HFF-Myc (cell line): Measurements from ENCODE around the gene MRPS25.

ENCODE experiments used
- DNase-seq: peaks from one replicate; pipeline ENCODE4 v3.0.0-alpha.2; 2011; ENCODE audit warnings: low read depth; ENCODE audit errors: extremely low read depth
- H3K4me3 ChIP-seq: replicated peaks from 2 replicates; pipeline ENCODE4 v1.5.1; 2011; ENCODE audit warnings: low read depth, mild to moderate bottlenecking, control low read depth, low read length
- CTCF ChIP-seq: IDR thresholded peaks from 2 replicates; pipeline ENCODE4 v1.5.1; 2012; ENCODE audit warnings: mild to moderate bottlenecking, low read depth, low read length, control low read depth; ENCODE audit errors: missing control alignments

MRPS25 gene

DNA sequence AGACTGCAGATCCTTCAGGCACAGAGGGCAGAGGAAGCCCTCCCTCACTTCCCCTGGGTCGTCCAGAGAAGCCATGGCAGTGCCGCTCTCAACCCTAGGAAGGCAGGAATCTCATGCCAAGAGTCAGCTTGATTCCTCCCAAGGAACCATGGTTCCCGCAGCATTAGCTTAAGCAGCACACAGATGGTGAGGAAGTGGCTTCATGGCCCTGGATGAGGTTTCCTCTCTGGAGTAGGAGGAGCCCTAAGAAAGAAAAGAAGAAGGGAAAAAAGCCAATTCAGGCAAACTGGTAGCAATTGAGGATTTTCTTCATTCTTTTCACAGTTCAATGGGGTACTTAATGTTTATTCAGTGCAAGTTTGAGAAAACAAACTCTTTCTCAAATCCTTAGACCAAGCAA is 30.9 kb upstream of the MRPS25 start:
- no peak overlapping the region for H3K4me3 ChIP-seq
- DNase-seq, result no peak
- no peak for TF ChIP-seq CTCF

DNA sequence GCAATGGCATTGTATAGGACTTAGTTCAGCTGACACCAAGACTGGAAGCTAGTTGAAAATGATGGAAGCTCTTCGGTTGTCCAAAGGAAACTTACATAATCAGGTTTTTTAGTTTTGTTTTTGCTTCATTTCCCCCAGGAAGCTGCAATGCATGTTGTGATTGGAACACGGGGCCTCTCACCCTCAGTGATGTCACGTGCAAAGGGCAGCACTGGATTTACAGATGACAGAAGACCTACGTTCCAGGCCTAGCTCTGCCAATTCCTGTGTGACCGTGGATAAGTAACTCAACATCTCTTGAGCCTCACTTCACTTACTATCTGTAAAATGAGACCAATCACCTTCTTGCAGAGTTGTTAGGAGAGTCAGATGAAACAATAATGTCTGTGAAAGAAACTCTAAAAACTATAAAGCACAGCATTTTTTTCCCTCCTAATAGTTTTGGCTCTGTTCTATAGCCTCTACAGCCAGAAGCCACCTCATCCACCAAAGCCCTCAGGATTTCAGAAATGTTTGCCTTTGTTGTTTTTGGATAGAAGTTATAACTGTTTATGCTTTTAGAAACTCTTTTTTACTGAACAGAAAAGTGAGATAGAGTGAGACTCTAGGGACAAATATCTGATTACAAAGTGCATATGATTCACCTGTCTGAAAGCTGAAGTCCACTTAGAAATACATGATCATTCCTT is 29.2 kb upstream of the MRPS25 start:
- DNase-seq, result no peak
- TF ChIP-seq CTCF, result no peak
- H3K4me3 ChIP-seq, result no peak overlapping the region

DNA sequence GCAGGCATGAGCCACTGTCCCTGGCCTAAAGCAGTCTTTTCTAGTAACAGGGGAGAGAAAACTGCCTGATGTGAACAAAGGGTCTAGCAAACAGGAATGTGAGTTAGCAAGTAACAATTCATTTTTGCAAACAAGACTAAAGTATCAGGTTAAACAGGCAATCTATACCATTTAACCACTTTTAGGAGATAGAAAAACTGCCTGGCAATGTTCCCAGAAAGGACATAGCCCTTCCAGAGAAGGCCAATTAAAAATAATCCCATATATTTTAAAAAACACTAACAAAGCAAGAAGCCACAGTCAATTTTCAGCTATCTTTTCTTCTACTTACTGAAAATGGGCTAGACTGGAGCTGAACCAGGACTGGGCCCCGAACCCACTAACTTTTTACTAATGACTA is 27.6 kb upstream of the MRPS25 start:
- no peak overlapping the region for H3K4me3 ChIP-seq
- no peak for TF ChIP-seq CTCF
- no peak for DNase-seq

DNA sequence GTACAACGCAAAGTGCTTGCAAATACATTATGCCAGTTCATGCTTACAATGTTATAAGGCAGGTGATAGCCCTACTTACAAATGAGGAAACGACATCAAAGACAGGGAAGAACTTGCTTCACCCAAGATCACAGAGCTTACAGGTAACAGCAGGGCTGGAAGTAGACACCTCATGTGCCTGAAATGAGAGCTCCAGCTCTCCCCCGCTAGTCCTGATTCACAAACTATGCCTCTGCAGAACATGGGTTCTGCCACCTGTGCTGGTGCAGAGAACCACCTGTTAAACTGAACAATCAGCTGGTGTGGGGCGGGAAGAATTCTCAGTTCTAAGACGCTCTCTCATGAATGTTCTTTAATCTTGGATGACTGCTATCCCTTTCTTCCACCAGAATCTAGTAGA is 26.5 kb upstream of the MRPS25 start:
- no peak for TF ChIP-seq CTCF
- DNase-seq, result no peak
- no peak overlapping the region for H3K4me3 ChIP-seq

- no peak for TF ChIP-seq CTCF
- H3K4me3 ChIP-seq, result no peak overlapping the region
- DNase-seq, result no peak
Measured at GRCh38 chr3:15089201-15089600, 24.1 kb upstream of the MRPS25 start.

DNA sequence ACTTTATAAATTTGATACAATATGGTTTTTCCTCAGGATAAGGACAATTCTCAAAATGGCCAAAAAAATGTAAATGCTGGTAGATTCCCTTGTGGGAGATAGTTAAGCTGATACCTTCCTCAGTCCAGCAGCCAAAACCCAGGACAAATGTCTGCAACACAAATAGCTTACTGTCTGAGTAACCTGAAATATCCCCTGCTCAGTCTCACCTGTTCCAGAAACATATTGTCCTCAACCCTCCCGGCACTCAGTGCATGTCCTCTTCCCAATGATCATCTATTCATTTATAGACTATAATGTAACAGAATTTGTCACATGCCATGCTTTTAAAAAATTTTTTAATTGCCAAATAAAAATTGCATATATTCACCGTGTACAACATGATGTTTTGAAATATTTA is 21.6 kb upstream of the MRPS25 start:
- no peak for DNase-seq
- TF ChIP-seq CTCF, result no peak
- H3K4me3 ChIP-seq, result no peak overlapping the region

DNA sequence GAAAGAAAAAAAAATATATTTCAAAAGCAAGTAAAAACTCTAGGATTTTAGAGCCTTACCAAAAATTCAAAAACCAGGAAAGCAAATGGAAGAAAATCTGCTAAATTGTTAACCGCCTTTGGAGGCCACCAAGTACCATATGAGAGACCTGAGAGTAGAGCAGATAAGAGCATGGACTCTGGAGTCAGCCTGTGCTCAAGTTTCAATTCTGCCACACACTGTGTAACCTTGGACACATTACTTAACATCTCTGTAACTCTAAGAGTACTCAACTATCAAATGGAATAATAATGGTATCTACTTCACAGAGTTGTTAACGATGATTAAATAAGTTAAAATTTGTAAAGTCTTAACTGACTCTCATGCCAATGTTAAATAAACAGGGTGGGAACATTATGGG is 21.1 kb upstream of the MRPS25 start:
- DNase-seq, result no peak
- H3K4me3 ChIP-seq, result no peak overlapping the region
- TF ChIP-seq CTCF, result no peak
